Ovary (tissue), 9 donors: Measurements from ENCODE around the gene XIST. TPM values are rescaled to one million over a fixed set of nuclear protein-coding genes. Genes with fewer than 3 reads are reported as not detected.

Experiments
- DNase-seq, 5 donors: peaks; one replicate each; pipeline ENCODE4 v3.0.0-alpha.2; 2019 to 2020
- H3K27ac ChIP-seq, 2 donors: fragments of 200-600 bp; one replicate each; pipeline versions ENCODE4 v1.5.1 to v1.8.0; 2019 to 2022
- H3K27me3 ChIP-seq: fragments of 200-600 bp; one replicate; pipeline ENCODE4 v1.8.0; 2022
- H3K36me3 ChIP-seq: fragments of 200-600 bp; sonication (generic); one replicate; pipeline ENCODE4 v1.5.1; 2019
- H3K4me1 ChIP-seq: one replicate; pipeline ENCODE4 v1.8.1; 2013; ENCODE audit warnings: mild to moderate bottlenecking, moderate library complexity; ENCODE audit not compliant: insufficient read depth
- H3K4me3 ChIP-seq: fragments of 200-600 bp; sonication (generic); one replicate; pipeline ENCODE4 v1.5.1; 2017
- H3K9me3 ChIP-seq, 2 donors: fragments of 200-600 bp in 1 of 2; sonication (generic) in 1 of 2; one replicate each; pipeline versions ENCODE4 v1.5.1 to v1.8.1; 2013 to 2019; ENCODE audit warnings: mild to moderate bottlenecking in 1 of 2, moderate library complexity in 1 of 2
- EP300 ChIP-seq: sonication (generic); formaldehyde crosslinking; IDR thresholded peaks from one replicate; pipeline ENCODE4 v1.6.1; 2017; ENCODE audit warnings: antibody characterized with exemption
- POLR2A ChIP-seq: fragments of 450-650 bp; IDR thresholded peaks from one replicate; pipeline ENCODE4 v1.6.1; 2017; ENCODE audit warnings: antibody characterized with exemption, mild to moderate bottlenecking, moderate library complexity
- WGBS, 3 donors: extraction: QIAGEN DNeasy Blood & Tissue Kit in 1 of 3; methylation state at CpG; one replicate each; pipeline versions ENCODE4 v1.1.5 to v1.1.7; 2013 to 2017; 5-methylcytosine and 5-hydroxymethylcytosine counted together
- intact Hi-C, 4 donors: fragments of 100-400 bp; cut with DNase I; formaldehyde crosslinking; loops; one replicate each; pipeline versions ENCODE4 v1.11.0 to v1.15.1; 2022 to 2023
- polyA plus RNA-seq, 2 donors: library from polyadenylated mRNA; stranded (reverse); fragments of 200-250 nt in 1 of 2; fragments of 350-450 nt in 1 of 2; fragmentation: Illumina TruSeq in 1 of 2; extraction: RNeasy Lipid Tissue Mini Kit (QIAGEN cat#74804) in 1 of 2; gene quantifications; one replicate each; pipeline ENCODE4 v1.2.3, GENCODE V29; 2013 to 2014
- total RNA-seq, 7 donors: library from RNA; depleted of rRNA in 2 of 7; stranded (reverse); fragments of >200 nt in 2 of 7; fragmentation: NEBNext Ultra II Directional in 3 of 7; extraction: Animal tissue kit (Norgen Biotek cat#: 25700) in 3 of 7; gene quantifications; one replicate each; pipeline versions ENCODE4 v1.1.0 to v1.2.4, GENCODE V29; 2016 to 2023
- TF ChIP-seq, protein P1 (sequence below), 3 donors: fragments of 450-650 bp in 2 of 3; fragments of 200-600 bp in 1 of 3; IDR thresholded peaks; one replicate each; pipeline versions ENCODE4 v1.5.1 to v1.8.0; 2016 to 2022; ENCODE audit warnings: antibody characterized with exemption in 3 of 3, mild to moderate bottlenecking in 1 of 3
- donor health status: DM: no; HTN: no; CAD: no; lungs with moderate emphysema.
- donor health status: DM: no; HTN: no; CAD: no.
- donor health status: Bipolar disorder and iron deficiency.
- donor health status: DM: yes; HTN: yes; CAD: no.
- donor health status: DM: no; HTN: no; CAD: no.
- donor health status: DM: yes; HTN: yes; CAD: no.

Gene XIST
- total and polyA plus RNA-seq, 9 donors: 114 to 346 (median 248) TPM

DNA sequence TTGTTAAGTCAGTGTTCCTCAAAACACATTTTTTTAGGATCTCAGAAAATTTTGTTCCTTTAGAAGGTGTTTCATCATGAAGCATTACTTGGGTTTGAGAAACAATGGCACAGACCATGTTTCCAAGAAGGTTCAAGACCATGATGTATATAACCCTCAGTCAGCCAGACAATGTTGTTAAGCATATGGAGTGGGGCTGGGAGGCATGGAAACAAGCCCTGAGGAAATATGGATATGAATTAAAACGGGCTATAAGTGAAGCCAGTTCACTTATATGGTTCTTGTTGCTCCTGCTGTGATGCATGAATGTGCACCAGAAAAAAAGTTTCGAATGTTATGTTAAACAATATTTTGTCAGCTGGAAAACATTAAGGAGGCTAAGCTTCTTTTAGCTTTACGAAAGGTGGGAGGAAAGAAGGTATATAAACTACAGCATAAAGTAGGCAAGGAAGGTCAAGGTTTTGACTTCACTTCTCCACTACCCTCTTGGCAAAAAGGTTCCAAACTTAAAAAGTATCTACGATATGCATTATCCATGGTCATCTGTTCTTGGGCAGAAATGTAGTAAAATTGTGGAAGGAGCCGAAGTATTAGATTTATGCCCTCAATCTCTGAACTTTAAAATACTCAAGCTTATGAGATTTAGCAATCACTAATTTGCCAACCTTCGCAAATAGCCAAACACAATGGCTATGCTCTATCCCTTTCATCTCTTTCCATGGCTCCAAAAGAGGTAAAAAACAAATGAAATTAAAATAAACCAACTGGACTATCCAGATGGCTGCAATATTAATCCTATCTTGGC is 12.2 kb downstream of the XIST start:
- intact Hi-C loops: no loop called here
- TF ChIP-seq POLR2A (no peak), EP300 (no peak)
- TF ChIP-seq, protein P1, sequence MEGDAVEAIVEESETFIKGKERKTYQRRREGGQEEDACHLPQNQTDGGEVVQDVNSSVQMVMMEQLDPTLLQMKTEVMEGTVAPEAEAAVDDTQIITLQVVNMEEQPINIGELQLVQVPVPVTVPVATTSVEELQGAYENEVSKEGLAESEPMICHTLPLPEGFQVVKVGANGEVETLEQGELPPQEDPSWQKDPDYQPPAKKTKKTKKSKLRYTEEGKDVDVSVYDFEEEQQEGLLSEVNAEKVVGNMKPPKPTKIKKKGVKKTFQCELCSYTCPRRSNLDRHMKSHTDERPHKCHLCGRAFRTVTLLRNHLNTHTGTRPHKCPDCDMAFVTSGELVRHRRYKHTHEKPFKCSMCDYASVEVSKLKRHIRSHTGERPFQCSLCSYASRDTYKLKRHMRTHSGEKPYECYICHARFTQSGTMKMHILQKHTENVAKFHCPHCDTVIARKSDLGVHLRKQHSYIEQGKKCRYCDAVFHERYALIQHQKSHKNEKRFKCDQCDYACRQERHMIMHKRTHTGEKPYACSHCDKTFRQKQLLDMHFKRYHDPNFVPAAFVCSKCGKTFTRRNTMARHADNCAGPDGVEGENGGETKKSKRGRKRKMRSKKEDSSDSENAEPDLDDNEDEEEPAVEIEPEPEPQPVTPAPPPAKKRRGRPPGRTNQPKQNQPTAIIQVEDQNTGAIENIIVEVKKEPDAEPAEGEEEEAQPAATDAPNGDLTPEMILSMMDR (IDR thresholded peaks at IDR 0.05): no peak
- H3K27me3 ChIP-seq: no peaks in the 10 kb centered on the region
- 48 to 52% (median 49%) methylated on average over 6 of the region's 6 CpGs for WGBS, 3 donors
- H3K4me3 ChIP-seq: no peak overlapping the region
- DNase-seq: no peak
- H3K36me3 ChIP-seq: no peaks in the 10 kb centered on the region
- no peaks in the 10 kb centered on the region for H3K9me3 ChIP-seq
- no peaks in the 10 kb centered on the region for H3K4me1 ChIP-seq
- no peak overlapping the region for H3K27ac ChIP-seq

DNA sequence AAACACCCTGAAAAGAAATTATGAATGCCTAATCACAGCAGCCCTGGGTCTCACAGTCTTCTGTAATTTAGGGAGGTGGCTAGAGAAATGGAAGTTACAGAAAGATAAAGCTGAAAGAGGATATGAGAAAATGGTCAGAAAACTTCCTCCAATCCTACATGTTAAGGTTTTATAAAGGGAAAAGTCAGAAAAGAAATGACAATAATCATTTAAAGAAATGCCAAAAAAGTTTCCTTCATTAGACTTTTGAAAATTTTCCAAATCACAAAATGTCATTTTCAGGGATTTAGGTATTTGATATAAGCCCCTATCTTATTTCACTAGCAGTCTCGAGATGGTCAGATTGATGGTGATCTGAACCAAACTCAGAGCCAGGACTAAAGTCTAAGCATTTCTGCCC is 13.4 kb downstream of the XIST start:
- Histone ChIP-seq H3K4me1 (no peaks in the 10 kb centered on the region), H3K27me3 (no peaks in the 10 kb centered on the region), H3K9me3 (no peaks in the 10 kb centered on the region), H3K36me3 (no peaks in the 10 kb centered on the region), H3K27ac (no peak overlapping the region), H3K4me3 (no peak overlapping the region)
- WGBS, 3 donors: 63 to 76% (median 75%) methylated on average over 1 of the region's 1 CpG
- TF ChIP-seq EP300: no peak
- TF ChIP-seq POLR2A: no peak
- TF ChIP-seq, protein P1 (IDR thresholded peaks at IDR 0.05): no peak
- DNase-seq: no peak
- intact Hi-C loops: no loop called here

DNA sequence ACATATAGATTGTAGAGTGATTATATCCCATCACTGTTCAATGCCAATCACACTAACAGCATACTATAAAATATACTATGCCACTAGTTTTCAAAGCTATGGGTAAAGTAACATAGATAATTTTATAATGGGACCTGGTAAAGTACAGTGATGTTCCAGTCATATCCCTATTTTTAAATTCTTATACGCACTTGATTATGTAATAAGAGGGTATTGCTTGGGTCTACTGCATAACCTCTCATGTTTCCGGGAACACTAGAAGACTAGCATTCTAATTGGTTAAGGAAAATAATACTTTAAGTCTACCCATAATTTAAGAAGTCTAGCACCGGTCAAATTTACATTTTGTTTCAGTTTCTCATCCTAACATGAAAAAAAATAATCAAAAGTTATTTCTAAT is 14.4 kb downstream of the XIST start:
- H3K27ac ChIP-seq: no peak overlapping the region
- no peak for DNase-seq
- H3K9me3 ChIP-seq: no peaks in the 10 kb centered on the region
- intact Hi-C loops: no loop called here
- H3K4me3 ChIP-seq: no peak overlapping the region
- TF ChIP-seq, protein P1 (IDR thresholded peaks at IDR 0.05): no peak
- TF ChIP-seq EP300: no peak
- TF ChIP-seq POLR2A: no peak
- H3K36me3 ChIP-seq: no peaks in the 10 kb centered on the region
- H3K4me1 ChIP-seq: no peaks in the 10 kb centered on the region
- no peaks in the 10 kb centered on the region for H3K27me3 ChIP-seq
- WGBS, 3 donors: 76 to 82% (median 81%) methylated on average over 3 of the region's 3 CpGs

DNA sequence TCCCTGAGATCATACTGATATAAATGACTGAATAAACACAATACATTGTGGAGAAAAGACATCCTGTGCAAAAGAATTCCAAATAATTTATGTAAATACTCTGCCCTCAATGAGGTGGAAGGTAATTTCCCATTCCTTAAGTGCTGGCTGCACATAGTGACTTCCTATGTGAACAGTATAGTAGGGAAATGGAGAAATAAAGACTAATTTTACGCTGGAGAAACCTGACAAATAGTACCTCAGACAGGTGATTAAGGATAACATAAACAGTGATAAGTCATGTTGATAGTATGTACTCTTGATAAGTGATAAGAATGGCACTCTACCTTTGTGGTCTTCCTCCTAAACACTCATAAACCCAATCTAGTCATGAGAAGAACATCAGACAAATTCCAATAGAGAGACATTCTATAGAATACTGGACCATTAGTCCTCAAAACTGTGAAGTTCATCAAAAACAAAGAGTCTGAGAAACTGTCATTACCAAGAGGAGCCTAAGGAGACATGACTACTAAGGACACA is 15.5 kb downstream of the XIST start:
- DNase-seq: no peak
- Histone ChIP-seq H3K4me3 (no peak overlapping the region), H3K27ac (no peak overlapping the region), H3K9me3 (no peaks in the 10 kb centered on the region), H3K4me1 (no peaks in the 10 kb centered on the region), H3K36me3 (no peaks in the 10 kb centered on the region), H3K27me3 (no peaks in the 10 kb centered on the region)
- intact Hi-C loops: no loop called here
- WGBS, 3 donors: 62 to 70% (median 63%) methylated on average over 1 of the region's 1 CpG
- TF ChIP-seq, protein P1 (IDR thresholded peaks at IDR 0.05): no peak
- TF ChIP-seq EP300 (no peak), POLR2A (no peak)
